Pons (tissue), 1 donor: Measurements from ENCODE around the gene DNM1.
"Not testable (repeated sequence)": the region's sequence is repeated elsewhere in the genome, so short reads cannot be mapped to it uniquely, and the experiment has no call there.

Experiments used
- DNase-seq: peaks from one replicate; pipeline ENCODE4 v3.0.0-alpha.2; 2016; ENCODE audit warnings: low spot score

The DNM1 gene

GRCh38 chr9:128276008-128276573, 72.9 kb downstream of the DNM1 start, which contains the start of gene SWI5:
Gene SWI5 (plus strand): TSS chr9:128276276.
- peak; percentile 98 for DNase-seq

- DNase-seq: no peak
These were observed 73.5 kb downstream of the DNM1 start for GRCh38 chr9:128276574-128277270.

DNA sequence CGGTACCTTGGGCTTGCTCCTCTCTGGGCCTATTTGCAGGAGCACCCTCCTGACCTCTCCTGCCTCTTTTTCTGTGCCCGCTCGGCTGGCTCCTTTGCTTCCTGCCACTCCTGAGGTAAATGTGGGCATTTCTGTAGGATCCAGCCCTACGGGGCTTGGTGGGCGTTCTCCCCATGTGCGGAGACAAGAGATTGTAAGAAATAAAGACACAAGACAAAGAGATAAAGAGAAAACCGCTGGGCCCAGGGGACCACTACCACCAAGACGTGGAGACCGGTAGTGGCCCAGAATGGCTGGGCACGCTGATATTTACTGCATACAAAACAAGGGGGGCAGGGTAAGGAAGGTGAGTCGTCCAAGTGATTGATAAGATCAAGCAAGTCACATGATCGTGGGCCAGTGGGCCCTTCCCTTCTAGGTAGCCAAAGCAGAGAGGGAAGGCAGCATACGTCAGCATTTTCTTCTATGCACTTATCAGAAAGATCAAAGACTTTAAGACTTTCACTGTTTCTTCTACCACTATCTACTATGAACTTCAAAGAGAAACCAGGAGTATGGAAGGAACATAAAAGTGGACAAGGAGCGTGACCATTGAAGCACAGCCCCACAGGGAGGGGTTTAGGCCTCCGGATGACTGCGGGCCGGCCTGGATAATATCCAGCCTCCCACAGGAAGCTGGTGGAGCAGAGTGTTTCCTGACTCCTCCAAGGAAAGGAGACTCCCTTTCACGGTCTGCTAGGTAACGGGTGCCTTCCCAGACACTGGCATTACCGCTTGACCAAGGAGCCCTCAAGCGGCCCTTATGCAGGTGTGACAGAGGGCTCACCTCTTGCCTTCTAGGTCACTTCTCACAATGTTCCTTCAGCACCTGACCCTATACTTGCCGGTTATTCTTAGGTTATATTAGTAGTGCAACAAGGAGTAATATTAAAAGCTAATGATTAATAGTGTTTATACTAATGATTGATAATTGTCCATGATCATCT, 76.2 kb downstream of the DNM1 start:
- DNase-seq: not testable (repeated sequence)

DNA sequence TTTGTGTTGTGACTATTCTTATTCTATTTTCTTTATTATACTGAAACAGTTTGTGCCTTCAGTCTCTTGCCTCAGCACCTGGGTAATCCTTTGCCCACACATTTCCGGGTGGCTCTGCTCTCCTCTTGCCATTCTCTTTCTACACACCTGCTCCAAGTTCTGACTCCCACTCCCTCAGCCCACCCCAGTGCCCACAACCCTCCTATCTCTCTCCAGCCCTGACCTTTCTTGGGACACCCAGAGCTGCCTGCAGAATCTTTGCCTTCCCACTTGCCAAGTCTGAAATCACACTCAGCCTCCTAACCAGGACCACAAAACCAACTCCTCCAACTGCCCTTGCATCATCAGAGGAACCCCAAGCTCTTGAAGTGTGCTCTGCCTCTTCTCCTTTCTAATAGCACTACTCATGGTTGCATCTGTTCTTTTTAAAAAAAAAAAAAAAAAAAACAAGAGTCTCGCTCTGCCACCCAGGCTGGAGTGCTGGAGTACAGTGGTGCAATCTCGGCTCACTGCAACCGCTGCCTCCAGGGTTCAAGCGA, 77.0 kb downstream of the DNM1 start:
- no peak for DNase-seq

DNA sequence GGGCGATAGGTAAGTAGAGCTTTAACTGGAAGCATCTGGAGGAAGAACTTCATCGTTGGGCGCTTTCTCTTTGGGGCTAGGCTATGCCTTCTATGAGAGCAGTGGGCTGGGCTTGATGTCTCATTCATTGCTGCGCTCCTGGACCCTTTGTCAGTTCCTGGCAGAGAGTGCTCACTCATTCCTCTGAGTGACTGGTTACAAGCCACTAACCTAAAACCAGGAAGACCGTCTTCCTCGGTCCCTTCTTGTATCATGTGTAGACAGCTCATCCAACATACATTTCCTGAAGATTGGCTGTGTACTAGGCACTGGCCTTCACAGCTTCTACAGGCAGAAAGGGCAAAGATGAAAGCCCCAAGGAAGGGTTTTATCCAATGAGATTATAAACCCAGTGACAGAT, 79.3 kb downstream of the DNM1 start:
- no peak for DNase-seq

- DNase-seq: no peak
These were observed 82.0 kb downstream of the DNM1 start for GRCh38 chr9:128285033-128285784.

GRCh38 chr9:128286440-128286839, 83.3 kb downstream of the DNM1 start:
- DNase-seq: peak; percentile 85

DNA sequence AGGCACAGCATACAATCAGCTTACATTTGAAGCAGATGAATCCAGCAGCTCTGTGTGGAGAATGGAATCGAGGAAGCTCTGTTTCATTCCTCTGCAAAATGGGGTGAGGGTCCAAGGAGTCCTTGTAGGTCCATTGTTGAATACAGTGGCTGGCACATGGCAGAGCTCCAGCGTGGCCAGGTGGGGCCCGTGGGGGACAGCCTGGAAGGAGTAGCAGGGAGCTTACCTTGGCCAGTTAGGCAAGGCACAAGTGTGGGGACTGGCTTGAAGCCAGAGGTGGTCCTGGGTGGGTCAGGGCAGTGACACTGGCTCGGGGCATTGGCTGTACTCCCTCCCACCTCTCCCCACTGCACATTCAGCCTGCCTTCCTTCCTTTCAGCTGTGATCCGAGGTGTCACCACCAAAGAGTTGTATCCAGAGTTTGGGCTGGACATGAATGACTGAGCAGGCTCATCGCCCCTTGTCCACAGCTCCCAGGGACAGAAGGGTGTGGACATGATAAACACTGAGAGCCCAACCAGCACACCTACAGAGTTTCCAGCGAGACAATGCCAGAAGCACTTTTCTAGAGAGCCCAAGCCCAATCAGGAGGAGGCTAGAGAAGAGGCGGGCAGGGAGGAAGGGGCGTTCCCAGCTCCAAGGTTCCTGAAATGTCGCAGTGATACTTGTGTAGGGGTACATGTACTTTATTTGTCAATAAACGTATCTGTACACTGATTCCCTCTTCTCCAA, 85.3 kb downstream of the DNM1 start:
- DNase-seq: no peak

GRCh38 chr9:128292009-128292408, 88.8 kb downstream of the DNM1 start:
- no peak for DNase-seq

DNA sequence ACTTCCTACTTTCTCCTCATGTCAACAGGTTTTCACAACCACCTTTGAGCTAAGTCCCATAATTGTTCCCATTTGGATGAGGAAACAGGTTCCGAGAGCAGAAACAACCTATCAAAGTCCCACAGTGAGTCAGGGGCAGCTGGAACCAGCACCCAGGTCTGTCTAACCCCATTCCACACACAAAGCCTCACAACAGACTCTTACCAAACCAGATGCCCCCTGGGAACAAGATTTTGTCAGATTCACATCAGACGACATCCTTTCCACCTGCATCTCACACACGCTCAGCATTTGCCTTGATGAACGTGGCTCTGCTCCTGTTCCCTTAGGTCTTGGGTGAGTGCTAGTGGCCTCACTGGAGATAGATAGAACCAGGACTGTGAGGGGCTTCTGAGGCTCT, 89.9 kb downstream of the DNM1 start:
- no peak for DNase-seq

DNA sequence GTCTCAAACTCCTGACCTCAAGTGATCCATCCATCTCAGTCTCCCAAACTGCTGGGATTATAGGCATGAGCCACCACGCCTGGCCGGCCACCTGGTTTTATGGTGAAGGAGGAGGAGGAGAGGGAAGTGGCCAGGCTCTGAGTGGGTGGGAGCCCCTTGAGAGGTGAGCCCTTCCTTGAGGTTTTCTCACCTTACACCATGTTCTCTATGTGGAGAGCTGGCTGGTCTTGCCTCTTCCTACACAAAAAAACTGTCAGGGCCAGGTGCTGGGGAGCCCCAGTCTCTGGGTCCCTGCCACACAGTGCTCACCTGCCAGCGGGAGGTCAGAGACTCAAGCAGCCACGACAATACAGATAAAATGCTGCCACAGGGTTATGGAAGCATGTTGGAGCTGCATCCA, 91.0 kb downstream of the DNM1 start:
- DNase-seq: no peak

GRCh38 chr9:128296340-128297220, 93.4 kb downstream of the DNM1 start:
- no peak for DNase-seq

GRCh38 chr9:128297221-128297773, 94.1 kb downstream of the DNM1 start:
- DNase-seq: no peak

DNA sequence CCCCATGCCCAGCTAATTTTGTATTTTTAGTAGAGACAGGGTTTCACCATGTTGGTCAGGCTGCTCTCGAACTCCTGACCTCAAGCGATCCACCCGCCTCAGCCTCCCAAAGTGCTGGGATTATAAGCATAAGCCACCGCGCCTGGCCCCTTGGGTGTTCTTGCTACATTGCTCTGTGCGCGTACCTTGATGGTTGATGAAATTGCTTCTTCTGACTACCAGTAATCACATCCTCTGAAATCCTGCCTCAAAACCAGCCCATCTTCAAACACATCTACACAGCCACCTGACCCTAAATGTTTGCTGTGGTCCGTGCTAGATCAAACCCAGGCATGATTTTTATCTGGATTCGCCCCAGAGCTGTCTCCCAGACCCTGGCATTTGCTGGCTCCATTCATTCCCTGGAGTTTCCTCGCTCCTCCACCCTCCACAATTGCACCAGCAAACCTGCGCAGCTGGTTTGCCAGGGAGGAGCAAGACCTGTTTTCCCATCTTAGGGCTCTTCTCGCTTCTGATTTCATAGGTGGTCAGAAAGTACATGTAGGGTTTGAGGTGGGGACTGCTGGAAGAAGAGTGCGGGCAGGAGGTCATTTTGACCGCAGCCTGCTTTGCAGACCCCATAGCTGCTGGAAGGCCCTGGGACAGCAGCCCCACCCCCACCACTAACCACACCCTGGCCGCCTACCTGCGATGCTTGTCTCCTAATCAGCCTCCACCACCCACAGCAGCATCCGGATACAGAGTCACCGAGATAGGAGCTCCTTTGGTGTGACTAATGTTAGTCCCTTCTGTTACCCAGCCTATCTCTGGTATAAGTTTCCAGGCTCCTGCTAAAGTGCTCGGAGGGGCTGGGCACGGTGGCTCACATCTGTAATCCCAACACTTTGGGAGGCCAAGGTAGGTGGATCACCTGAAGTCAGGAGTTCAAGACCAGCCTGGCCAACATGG, 95.6 kb downstream of the DNM1 start:
- DNase-seq: no peak

GRCh38 chr9:128304136-128304970, 101.2 kb downstream of the DNM1 start:
- DNase-seq: no peak
